GM12873 (cell line): Measurements from ENCODE around the gene DHRS3.

Experiments used
- TF ChIP-seq, protein P1 (sequence below): IDR thresholded peaks from 2 replicates; pipeline ENCODE4 v1.5.1; 2012; ENCODE audit warnings: low read depth, mild to moderate bottlenecking, moderate library complexity, low read length, control low read depth; ENCODE audit not compliant: insufficient read depth; ENCODE audit errors: missing control alignments

DHRS3 gene

DNA sequence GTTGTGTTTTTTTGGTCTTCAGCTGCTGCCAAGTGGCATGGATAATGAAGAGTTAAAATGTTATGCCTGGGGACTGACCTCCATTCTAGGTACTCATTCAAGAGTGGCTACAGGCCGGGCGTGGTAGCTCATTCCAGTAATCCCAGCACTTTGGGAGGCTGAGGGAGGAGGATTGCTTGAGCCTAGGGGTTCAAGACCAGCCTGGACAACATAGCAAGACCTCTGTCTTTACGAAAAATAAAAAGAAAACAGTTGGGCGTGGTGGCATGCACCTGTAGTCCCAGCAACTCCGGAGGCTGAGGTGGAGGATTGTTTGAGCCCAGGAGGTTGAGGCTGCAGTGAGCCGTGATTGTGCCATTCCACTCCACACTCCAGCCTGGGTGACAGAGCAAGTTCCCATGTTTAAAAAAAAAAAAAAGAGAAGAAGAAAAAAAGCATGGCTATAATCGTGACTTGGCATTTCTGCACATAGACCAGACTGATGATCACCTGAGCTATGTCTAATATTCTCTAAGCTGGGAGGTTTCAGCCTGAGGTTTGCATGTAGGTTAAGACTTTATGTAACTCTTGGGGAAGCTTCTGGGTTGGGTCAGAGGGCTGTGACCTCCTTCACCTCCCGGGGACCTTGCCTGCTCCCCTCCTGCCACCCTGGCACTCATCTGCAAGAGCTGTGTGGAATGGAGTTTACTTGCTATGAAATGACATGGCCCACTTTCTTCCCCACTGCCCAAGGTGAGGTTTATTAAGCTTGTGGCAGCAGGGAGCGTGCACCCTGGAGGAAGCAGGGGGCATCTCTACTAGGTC, 51.3 kb downstream of the DHRS3 start:
- TF ChIP-seq, protein P1, sequence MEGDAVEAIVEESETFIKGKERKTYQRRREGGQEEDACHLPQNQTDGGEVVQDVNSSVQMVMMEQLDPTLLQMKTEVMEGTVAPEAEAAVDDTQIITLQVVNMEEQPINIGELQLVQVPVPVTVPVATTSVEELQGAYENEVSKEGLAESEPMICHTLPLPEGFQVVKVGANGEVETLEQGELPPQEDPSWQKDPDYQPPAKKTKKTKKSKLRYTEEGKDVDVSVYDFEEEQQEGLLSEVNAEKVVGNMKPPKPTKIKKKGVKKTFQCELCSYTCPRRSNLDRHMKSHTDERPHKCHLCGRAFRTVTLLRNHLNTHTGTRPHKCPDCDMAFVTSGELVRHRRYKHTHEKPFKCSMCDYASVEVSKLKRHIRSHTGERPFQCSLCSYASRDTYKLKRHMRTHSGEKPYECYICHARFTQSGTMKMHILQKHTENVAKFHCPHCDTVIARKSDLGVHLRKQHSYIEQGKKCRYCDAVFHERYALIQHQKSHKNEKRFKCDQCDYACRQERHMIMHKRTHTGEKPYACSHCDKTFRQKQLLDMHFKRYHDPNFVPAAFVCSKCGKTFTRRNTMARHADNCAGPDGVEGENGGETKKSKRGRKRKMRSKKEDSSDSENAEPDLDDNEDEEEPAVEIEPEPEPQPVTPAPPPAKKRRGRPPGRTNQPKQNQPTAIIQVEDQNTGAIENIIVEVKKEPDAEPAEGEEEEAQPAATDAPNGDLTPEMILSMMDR, result no peak

DNA sequence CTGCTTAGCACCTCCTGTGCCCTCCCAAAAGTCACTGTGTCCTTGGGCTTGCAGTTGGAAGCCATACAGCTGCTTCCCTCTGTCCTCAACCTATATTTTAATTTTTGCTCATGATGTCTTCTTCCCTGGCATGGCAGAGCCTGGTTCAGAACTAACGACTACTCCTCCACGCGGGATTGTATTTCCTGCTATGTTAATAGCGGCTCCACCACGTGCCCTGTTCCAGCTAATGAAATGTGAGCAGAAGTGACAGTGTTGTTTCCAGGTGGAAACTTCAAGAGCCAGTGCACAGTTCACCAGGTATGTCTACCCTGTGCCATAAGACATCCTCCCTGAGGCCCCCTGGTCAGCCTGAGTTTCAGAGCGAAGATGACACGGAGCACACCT, 52.1 kb downstream of the DHRS3 start:
- TF ChIP-seq, protein P1, result no peak

DNA sequence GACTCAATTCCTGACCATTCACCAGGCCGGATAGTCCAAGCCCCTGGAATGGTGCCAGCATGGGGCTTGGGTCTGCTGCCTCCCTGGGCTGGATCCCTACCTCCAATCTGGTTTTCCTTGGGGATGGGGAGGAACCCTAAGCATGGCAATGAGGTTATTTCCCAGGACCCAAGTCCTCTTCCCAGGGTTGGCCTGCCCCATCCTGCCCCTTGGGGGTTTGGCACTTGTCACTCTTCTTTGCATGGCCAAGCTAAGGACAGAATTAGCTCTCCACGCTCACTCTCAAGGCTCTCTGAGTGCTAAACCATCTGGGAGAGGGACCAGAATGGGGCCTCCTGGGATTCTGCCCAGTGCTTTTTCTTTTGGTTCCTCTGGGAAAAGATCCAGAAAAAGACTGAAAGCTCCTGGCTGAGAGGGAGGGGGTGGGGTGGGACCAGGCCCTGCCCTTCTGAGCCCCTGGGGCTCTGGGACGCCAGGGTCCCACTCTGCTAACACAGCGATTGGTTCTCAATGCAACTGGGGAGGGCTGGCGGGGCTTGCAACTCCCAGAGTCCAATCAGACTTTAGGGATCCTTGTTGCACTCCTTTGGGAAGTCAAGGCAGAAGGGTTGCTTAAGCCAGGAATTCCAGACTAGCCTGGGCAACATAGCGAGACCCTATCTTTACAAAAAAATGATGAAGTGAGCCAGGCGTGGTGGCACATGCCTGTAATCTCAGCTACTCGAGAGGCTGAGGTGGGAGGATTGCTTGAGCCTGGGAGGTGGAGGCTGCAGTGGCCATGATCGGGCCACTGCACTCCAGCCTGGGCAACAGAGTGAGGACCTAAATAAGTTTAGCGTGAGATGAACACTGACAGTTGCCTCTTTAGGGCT, 52.7 kb downstream of the DHRS3 start:
- TF ChIP-seq, protein P1, result no peak

DNA sequence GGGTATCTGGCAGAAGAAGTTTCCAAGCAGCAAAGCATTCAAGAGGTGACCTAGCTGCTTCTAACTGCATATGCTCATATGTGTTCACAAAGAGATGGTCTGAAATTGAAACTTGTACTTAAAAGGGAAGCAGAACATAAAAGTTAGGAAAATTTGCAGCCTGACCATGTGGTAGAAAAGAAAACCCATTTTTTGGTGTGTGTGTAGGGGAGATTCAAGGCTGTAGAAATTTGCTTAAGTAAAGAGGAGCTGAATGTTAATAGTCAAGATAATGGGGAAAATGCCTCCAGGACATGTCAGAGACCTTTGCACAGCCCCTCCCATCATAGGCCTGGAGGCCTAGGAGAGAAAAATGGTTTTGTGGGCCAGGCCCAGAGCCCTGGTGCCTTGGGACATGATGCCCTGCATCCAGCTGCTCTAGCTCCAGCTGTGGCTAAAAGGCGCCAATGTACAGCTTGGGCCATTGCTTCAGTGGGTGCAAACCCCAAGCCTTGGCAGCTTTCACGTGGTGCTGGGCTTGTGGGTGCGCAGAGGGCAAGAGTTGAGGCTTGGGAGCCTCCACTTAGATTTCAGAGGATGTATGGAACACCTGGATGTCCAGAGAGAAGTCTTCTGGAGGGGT, 54.9 kb downstream of the DHRS3 start:
- TF ChIP-seq, protein P1, result no peak

DNA sequence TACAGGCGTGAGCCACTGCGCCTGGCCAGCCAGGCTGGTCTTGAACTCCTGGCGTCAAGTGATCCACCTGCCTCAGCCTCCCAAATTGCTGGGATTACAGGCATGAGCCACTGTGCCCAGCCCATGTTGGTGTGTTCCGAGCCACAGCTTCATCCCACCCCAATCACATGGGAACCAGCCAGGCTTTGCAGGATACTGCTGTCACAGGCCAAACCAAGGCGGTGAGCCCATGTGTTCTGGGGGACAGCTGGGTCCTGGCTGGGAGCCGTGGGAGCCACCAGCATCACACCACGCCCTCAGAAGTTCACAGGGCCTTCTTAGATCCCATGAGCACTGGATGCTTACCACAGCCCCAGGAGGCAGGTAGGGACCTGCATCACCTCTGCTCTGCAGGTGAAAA, 56.9 kb downstream of the DHRS3 start:
- TF ChIP-seq, protein P1, result no peak

DNA sequence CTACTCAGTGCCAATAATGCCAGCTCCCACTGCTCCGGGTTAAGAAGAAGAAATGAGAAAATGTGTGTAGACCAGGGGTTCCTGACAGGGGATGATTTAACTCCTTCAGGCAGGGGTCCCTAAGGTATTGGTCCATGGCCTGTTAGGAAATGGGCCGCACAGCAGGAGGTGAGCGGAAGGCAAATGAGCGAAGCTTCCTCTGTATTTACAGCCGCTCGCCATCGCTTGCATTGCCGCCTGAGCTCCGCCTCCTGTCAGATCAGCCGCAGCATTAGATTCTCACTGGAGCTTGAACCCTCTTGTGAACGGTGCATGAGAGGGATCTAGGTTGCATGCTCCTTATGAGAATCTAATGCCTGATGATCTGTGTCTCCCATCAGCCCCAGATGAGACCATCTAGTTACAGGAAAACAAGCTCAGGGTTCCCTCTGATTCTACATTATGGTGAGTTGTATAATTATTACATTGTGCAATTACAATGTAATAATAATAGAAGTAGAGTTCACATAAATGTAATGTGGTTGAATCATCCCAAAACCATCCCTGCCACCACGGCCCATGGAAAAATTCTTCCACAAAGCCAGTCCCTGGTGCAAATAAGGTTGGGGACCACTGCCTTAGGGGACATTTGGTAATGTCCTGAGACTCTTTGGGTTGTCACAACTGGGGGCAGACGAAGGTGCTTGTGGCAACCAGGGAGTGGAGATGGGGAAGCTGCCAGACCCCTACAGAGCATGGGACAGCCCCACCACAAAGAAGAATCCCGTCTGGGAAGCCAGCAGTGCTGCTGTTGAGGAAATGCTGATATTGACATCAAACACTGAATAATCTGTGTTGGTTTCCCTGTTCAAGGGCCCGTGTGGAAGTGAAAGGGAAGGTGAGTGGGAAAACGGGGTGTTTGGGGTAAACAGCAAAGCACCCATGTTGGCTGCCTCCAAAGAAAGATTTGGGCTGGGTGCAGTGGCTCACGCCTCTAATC, 60.8 kb downstream of the DHRS3 start:
- TF ChIP-seq, protein P1, result no peak
